Pons (tissue), 1 donor: ENCODE results near the gene ANO9.
A peak's percentile ranks its signal among the peaks of the same experiment; 100 is the strongest.
"Not testable (repeated sequence)": the region's sequence is repeated elsewhere in the genome, so short reads cannot be mapped to it uniquely, and the experiment has no call there.

Source experiments
- DNase-seq: peaks from one replicate; pipeline ENCODE4 v3.0.0-alpha.2; 2016; ENCODE audit warnings: low spot score

Gene ANO9

DNA sequence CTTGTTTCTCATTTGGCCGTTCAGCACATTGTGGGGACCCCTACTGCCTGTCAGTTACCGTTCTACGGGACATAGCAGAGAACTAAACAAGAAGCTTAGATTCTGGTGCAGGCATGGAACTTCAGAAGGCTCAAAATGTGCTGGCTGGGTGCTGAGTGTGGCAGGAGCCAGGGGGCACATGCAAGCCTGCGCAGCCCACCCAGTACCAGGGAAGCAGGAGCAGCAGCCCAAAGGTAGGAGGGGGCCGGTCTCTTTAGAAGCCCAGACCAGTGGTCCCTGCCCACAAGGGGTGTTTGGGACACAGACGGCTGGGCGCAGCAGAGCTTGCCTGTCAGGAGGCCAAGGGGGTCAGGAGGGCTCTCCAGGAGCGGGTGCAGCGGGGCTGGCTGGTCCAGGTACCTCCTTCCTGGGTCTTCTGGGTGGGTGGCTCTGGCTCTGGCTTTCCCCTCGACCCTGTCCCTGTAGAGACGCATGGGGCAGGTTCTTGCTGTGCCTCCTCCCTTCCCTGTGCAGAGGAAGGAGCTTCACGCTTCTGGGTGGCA lies 10.5 kb upstream of the ANO9 start:
- DNase-seq, result no peak

DNA sequence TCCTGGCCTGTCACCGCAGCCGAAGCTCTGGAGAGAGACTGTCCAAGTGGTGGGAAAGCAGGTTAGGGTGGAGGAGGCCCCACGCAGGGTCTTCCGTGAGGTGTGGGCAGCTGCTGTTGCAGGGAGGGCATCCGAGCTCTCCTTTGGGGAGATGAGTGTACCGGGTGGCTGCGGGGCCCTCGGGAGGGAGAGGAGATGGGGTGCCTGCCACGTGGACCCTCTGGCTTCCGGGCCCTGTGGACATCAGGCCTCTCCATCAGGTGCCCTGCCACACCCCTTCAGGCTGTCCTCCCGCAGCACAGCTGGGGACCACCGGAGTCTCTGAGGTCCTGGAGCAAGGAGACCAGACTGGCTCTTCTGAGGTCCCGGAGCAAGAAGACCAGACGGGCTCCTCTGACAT lies 9.9 kb upstream of the ANO9 start:
- no peak for DNase-seq

DNA sequence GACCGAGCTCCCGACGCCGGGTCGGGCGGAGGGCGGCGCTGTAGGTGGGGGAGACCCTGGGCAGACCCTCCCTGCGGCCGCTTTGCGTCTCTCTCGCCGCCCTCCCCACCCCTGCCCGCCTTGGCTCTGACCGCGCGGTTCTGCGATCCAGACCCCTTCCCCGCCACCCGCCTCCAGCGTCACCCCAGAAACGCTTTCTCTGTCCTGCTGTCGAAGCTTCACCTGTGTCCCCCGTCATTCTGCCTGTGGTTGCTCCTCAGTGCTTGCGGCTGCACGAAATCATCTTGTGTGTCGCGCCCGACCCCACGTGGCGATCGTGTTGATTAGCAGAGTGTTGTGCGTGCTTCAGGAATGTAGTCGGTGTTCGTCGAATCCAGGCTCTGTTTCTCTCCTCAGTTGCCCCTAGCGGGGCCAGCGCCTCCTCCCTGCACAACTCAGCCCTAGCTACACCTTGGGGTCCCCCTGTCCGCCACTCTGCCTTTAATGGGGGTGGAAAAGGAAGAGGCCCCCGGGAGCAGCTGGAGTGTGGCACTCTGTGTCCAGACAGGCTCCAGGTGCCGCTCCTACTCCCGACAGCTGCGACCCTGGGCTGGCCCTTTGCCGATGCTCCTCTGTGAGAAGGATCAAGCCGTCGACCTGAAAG lies 9.1 kb upstream of the ANO9 start:
- DNase-seq, result peak; percentile 70

DNA sequence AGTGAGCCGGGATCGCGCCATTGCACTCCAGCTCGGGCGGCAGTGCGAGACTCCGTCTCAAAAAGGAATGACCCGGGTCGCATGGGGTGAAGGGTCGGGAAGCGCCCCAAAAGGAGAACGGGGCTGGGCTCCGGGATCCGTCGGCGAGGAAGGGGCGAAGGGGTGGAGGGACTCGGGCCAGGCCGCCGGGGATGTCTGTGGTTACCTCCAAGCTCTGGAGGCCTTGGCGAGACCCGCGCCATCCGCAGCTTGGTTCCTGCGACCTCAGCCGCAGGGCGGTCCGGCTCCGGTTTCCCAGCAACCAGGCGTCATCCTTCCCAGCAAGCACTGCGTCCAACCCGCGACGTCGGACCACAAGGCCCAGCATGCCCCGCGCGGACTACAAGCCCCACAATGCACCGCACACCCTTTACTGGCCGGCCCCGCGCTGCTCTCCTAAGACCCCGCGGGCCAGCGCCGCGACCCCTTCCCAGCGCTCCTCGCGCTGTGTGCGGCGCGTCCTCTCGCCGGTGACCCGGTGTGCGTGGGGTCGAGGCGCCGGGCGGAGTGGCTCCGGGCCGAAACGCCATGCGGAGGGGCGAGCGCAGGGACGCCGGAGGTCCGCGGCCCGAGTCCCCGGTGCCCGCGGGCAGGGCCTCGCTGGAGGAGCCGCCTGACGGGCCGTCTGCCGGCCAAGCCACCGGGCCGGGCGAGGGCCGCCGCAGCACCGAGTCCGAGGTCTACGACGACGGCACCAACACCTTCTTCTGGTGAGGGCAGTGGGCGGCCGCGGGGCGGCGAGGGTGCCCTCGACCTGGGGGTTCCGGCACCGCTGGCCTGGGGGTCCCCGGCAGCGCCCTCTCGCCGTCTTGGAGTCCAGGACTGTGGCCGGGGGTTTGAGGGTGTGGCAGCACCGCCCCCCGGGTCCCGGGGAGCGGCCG lies 8.3 kb upstream of the ANO9 start, which contains the start of gene PTDSS2:
Gene PTDSS2, plus strand, starts transcription at position 391 of the 920 bp plus-strand sequence. Its CDS starts 177 bp downstream, at position 568.
- peak; percentile 89 for DNase-seq

DNA sequence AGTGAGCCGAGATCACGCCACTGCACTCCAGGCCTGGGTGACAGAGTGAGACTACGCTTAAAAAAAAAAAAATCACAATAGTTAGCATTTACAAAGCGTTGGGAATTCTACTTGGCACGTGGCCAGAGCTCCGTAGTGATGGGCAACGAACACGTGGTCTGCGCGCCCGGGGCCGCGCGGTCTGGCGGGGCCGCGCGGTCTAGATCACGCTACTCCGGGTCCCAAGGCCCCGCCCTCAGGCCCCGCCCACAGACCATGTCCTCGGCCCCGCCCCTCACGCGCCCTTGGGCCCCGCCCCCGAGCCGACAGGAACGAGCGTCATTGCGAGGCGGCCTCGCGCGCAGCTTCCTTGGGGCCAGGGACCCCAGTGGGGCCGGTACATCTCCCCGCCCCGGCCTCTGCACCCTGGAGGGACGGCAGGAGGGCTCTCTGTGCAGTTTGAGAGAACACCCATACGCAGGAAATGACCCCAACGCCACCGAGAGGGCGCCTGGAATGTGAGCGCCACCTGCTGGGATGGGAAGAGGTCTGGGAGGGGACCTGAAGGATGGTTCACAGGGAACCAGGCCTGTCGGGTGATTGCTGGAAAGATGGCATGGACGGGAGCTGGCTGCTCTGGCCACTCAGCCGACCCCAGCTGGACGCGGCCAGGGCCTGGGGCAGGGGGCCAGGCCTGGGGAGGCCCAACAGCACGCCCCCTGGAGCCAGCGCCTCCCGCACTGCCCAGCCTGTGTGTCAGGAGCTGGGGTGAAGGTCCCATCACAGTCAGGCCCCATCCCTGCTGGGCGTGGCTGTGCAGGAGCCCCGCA lies 6.3 kb upstream of the ANO9 start:
- DNase-seq, result peak; percentile 90

DNA sequence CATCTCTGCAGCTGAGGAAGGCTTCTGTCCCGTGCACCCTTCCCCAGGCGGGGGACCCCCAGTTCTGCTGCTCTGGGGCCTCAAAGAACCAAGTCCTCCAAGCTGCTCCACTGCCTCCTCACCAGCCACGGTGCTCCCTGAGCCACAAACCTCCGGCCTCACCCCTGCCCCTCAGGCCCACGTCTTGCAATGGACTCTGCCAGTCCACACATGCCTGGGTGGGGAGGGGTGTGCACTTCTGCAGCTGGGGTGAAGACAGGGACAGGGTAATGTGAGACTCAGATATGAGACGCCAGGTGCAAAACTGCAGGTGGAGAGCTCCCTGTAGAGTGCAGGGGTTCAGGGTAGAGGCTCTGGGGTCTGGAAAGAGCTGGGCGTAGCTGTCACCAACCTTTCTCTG lies 5.1 kb upstream of the ANO9 start:
- DNase-seq, result no peak

DNA sequence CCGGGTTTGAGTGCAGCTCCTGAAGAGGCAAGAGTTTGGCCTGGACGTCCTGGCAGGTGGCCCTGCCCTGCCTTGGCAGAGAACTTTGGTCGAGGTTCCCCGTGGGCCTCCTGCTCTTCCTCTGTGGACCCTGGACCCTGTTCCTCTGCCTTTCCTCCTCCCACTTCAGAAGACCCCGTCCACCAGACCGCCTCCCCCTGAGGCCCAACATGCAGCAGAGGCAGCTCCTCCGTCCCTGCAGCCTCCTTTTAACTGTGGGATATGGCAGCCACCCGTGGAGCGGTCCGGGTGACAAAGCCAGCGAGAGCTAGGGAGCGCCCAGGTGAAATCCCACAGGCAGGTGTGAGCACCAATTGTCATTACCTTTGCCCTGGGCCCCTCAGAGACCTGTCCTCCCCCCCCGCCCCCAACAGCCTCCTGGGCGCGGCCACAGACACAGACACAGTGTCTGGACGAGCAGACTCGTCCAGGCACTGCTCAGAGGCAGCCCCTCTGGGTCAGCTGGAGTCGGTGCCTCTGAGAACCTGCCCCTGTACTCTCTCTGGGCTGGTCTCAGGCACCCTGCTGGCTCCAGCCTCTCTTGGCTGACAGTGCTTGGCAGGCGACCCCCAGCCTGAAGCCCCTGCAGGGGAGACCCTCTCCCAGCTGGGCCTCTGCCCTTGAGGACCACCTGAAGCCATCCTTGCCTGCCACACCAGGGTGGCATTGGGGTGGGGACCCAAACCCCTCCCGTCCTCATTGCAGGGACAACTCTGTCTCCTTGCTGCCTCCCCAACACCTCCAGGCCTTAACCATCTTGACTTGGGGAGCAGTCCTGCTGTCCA lies 4.2 kb upstream of the ANO9 start:
- DNase-seq, result no peak

DNA sequence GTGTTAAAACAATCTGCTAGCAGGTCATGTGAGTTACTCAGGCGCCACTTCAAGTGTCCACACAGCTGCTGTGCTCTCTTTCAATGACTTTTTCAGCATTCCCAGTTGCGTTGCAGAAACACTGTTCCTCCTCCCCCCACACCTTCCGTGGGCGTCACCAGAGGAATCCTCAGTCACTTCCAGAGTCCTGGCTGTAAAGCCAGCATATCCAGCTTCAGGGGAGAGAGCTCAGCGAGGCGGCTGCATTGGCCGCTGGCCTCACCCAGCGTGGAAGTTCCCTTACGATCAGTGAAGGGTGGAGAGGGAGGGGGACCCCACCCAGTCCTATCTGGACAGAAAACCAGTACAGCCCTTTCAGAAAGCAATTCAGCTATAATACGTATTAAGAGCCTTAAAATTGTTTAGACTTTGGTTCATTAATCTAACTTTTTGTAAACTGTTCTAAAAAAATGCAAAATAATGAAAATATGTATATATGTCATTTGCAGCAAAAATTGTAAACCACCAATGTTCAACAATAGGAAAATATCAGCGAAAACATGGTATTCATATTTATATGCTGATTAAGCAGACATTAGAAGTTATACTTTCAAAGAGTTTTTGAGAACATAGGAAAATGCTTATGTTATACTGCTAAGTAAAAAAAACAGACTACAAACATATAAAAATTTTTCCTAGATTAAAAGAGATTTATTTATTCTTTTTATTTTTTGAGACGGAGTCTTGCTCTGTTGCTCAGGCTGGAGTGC lies 2.8 kb upstream of the ANO9 start:
- no peak for DNase-seq

DNA sequence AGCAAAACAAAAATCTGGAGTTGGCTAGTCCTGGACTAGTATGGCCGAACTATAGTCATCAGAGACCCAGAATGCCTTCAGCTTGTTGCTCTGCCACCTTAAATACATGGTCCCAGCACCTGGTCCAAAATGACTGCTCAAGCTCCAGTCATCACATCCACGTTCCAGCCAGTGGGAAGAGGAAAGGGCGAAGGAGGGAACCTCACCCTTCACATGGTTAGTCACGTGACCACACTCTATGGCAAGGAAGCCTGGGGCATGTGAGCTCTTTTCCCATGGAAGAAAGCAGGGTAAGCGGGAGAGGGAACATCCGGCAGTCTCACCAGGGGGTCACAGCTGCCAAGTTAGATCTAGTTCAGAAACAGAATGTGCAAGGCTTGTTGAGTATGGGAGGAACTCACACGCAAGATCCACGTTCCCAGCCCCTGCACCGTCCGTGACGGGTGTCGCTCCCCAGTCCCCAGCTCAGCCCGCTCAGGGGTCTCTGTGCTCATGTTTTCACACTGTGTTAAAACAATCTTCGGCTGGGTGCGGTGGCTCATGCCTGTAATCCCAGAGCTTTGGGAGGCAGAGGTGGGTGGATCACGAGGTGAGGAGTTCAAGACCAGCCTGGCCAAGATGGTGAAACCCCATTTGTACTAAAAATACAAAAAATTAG lies 1.9 kb upstream of the ANO9 start:
- DNase-seq, result no peak

DNA sequence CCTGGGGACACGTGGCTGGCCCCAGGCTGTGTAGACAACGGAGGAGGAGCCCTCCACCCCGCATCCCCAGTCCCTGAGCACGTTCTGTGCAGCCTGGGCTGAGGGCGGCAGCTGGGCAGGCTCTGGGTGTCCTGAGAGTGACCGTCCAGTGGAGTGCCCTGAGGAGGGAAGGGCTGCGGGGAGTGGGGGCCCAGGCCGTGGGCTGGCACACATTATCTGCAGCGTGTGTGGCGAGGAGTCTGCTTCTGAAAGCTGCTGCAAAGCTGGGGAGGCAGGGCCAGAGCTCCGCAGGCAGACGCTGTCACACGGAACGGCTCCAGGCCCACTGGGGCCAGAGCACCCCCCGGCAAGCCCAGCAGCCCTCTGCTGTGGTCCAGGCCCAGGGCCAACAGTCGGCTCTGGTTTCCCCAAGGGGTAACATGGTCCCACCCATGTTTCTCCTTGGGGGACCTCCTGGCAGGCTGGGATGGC lies 835 bp upstream of the ANO9 start:
- no peak for DNase-seq

DNA sequence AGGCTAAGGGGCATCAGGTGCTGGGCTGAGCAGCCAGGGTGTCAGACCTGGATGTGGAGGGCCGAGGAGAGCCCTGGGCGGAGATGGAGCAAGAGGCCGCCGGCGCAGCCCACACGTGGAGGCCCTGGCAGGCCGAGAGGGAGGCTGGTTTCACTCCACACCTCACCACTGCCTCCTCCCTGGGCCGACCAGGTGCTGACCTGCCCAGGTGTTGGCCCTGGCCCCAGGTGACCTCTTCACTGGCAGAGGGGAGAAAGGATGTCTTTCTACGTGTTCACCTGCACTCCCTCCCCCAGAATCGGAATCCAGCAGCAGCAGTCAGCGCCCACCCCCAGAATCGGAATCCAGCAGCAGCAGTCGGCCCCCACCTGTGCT lies 781 bp downstream of the ANO9 start:
- DNase-seq, result no peak

DNA sequence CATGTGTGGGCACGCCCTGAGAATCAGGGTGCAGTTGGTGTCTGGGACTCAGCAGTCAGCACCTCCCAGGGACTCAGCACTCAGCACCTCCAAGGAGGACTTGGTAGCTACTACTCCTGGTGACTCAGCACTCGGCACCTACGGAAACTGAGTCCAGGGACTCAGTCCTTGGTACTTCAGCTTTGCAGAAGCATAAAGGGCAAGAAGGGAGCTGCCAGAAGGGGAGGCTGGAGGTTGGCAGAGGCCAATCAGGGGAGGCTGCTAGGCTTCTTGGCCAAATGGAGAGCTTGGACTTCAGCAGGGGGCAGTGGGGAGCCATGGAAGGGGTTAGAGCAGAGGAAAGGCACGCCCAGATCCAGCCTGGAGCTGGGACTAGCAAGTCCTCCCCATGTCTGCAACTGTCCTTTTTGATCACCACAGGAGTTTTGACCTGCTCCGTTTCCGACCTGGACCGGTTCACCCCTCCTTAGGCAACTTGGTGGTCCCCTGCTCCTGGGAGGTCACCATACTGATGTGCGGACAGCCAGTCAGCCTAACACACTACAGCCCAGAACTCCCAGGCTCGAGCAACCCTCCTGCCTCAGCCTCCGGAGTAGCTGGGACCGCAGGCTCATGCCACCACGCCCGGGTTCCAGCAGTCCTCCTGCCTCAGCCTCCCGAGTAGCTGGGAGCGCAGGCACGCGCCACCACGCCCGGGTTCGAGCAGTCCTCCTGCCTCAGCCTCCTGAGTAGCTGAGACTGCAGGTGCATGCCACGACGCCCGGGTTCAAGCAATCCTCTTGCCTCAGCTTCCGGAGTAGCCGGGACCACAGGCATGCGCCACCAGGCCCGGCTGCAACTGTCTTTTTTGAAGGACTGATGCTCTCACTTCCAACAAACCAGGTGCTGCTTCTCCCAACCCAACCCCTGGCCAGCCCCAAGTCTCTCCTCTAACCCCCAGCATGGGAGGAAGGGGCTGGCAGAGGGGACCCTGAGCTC lies 1.5 kb downstream of the ANO9 start:
- peak; percentile 12 for DNase-seq

DNA sequence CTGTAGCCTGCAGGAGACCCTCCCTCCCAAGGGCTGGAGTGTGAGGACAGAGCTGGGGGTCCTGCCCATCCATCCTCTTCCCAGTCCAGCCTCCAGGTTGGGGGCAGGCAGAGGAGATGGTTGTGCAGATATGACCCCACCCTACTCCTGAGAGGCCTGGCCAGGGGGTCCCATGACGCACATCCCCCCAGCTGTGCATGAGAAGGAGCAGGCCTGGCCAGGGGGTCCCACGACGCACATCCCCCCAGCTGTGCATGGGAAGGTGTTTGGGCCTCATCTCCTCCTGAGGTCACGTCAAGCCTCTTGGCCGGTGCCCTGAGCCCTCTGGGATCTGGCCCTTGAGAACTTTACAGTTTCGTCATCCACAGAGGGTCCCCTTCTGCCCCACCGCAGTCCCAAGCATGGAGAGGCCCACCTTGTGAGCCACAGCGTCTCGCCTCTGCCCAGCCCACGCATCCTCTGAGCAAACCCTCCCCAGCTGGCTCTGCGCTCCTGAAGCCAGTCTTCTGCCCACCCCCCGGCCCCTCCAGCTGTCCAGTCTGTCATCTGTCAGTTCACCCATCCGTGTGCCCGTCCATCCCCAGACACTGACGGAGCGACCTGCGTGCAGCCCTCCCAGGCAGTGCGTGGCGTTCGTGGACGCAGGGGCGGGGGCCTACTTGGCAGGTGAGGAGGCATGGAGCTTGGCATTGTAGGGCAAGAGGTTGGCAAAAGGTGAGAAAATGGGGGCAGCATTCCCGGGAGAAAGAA lies 2.3 kb downstream of the ANO9 start:
- DNase-seq, result no peak

DNA sequence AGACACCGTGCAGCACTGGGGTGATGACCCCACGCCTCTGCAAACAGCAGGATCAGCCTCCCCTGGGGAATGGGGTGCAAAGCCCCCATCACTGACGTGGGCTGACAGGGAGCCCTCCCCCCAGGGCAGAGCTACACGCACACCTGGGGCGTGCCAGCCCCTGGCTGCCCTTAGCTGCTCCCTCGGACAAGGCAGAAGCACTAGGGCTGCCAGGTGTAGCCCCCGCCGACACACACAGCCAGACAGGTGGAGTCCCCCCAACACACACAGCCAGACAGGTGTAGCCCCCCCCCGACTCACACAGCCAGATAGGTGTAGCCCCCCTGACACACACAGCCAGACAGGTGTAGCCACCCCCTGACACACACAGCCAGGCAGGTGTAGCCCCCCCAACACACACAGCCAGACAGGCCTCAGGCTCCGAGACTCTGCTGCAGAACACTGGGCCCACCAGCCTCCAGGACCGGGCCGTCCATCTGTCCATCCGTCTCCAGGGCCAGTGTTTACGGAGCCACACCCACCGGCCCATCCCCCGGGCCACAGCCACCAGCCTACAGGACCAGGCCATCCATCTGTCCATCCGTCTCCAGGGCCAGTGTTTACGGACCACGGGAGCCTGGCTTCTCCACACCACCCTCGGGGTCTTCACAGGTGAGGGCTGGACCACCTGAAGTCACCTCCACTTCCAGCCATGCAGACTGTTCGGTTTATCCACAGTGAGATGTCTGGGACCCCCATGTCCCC lies 3.5 kb downstream of the ANO9 start:
- DNase-seq, result no peak

DNA sequence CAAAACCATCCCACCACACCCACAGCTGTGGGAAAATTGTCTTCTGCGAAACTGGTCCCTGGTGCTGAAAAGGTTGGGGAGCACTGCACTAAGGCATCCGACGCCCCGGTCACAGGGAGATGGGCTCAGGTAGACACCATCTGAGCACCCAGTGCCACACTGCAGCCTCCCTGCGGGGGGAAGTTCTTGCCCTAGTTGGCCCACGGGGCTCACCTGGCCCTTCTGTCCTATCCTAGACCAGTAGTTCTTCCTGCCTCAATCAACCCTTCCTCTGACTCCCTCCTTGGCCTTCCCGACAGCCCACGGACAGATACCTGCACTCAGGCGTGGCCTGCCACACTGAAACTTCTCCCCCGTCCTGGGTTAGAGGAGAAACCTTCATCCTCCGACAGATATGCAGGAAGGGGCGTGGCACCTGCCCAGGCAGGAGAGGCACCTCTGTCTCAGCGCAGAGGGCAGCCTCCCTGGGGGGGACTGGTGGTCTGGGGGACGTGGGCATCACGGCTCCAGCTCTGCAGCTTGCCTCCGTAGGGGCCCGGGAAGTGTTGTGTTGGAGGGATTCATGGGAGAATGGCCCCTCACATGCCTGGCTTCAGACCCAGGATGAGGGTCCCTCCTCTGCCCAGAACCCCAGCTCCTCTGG lies 4.5 kb downstream of the ANO9 start:
- DNase-seq, result no peak

DNA sequence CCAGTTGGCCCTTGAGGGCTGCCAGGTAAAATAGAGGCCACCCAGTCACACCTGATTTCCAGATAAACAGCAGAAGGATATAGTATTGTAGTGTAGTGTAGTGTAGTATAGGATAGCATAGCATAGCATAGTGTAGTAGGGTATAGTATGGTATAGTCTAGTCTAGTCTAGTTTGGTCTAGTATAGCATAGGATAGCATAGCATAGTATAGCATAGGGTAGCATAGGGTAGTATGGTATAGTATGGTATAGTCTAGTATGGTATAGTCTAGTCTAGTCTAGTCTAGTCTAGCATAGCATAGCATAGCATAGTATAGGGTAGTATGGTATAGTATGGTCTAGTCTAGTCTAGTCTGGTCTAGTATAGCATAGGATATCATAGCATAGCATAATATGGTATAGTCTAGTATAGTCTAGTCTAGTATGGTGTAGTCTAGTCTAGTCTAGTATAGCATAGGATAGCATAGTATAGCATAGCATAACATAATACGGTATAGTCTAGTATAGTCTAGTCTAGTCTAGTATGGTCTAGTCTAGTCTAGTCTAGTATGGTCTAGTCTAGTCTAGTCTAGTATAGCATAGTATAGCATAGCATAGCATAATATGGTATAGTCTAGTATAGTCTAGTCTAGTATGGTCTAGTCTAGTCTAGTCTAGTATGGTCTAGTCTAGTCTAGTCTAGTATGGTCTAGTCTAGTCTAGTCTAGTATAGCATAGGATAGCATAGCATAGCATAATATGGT lies 6.6 kb downstream of the ANO9 start:
- not testable (repeated sequence) for DNase-seq
